GM12878 (cell line): ENCODE results near the gene PRKG1. TPM values are rescaled to one million over a fixed set of nuclear protein-coding genes. Genes with fewer than 3 reads are reported as not detected.

Experiments used
- ATAC-seq: fragments of 200-7000 bp; cut with Tn5 transposase; 3 replicates; pipeline ENCODE4 v1.9.1; 2020; ENCODE audit warnings: mild to moderate bottlenecking, moderate library complexity
- BruUV-seq: library from RNA; stranded (reverse); fragments of 400-500 nt; replicated peaks from 2 replicates; lab custom pipeline; 2021; lab: Mats Ljungman, UMichigan
- CTCF ChIA-PET: fragments of 300-600 bp; sonication (Branson Sonifier 250); formaldehyde crosslinking; extraction: SDS; loops from one replicate; lab custom pipeline; 2021; ENCODE audit warnings: inconsistent platforms; lab: Yijun Ruan, JAX
- POLR2A ChIA-PET: fragments of 350-600 bp; formaldehyde crosslinking; extraction: SDS; loops from one replicate; lab custom pipeline; 2021; ENCODE audit warnings: inconsistent platforms; lab: Charles Lee
- RAD21 ChIA-PET: fragments of 300-600 bp; sonication (Branson Sonifier 250); formaldehyde crosslinking; loops from one replicate; lab custom pipeline; 2023; ENCODE audit warnings: antibody characterized with exemption; ENCODE audit not compliant: unreplicated experiment; lab: Charles Lee
- SMC1A ChIA-PET: fragments of 300-600 bp; sonication (Branson Sonifier 250); formaldehyde crosslinking; loops from one replicate; lab custom pipeline; 2023; ENCODE audit not compliant: unreplicated experiment, uncharacterized antibody; lab: Charles Lee
- DNase-seq: peaks from one replicate; pipeline ENCODE4 v3.0.0-alpha.2; 2011; ENCODE audit warnings: low read depth, low spot score
- FAIRE-seq: peaks from 3 replicates; lab custom pipeline; 2011; peaks lifted over from hg19 to GRCh38; lab: Jason Lieb, UNC
- H2AFZ ChIP-seq: 2 replicates; pipeline ENCODE4 v1.6.0; 2011; ENCODE audit warnings: low read depth, low read length, control low read depth; ENCODE audit not compliant: control insufficient read depth
- H3K27ac ChIP-seq: 2 replicates; pipeline ENCODE4 v1.5.1; 2011; ENCODE audit warnings: control low read depth; ENCODE audit not compliant: control insufficient read depth, insufficient read depth
- H3K27me3 ChIP-seq, 2 experiments: replicated peaks in 1 of 2; 2 replicates each; pipeline versions ENCODE4 v1.6.0 to v1.6.1; 2011; ENCODE audit warnings: low read length in 1 of 2; ENCODE audit not compliant: control insufficient read depth in 2 of 2, insufficient read depth in 2 of 2
- H3K36me3 ChIP-seq, 2 experiments: 2 replicates each; pipeline ENCODE4 v1.5.1; 2011; ENCODE audit warnings: low read length in 1 of 2; ENCODE audit not compliant: control insufficient read depth in 2 of 2, insufficient read depth in 2 of 2
- H3K4me1 ChIP-seq: 2 replicates; pipeline ENCODE4 v1.6.1; 2011; ENCODE audit warnings: mild to moderate bottlenecking, low read length, moderate library complexity, mixed read lengths; ENCODE audit not compliant: control insufficient read depth, insufficient read depth
- H3K4me2 ChIP-seq: 2 replicates; pipeline ENCODE4 v1.6.0; 2011; ENCODE audit warnings: control low read depth; ENCODE audit not compliant: control insufficient read depth, insufficient read depth
- H3K4me3 ChIP-seq: fragments of 200-600 bp; sonication (generic); 2 replicates; pipeline ENCODE4 v1.5.1; 2016
- H3K79me2 ChIP-seq: 2 replicates; pipeline ENCODE4 v1.6.0; 2011; ENCODE audit warnings: low read length; ENCODE audit not compliant: control insufficient read depth, insufficient read depth
- H3K9ac ChIP-seq: 2 replicates; pipeline ENCODE4 v1.8.0; 2011; ENCODE audit warnings: low read length, control low read depth, mixed read lengths; ENCODE audit not compliant: control insufficient read depth, insufficient read depth
- H3K9me3 ChIP-seq: replicated peaks from 3 replicates; pipeline ENCODE4 v1.5.1; 2011; ENCODE audit warnings: mild to moderate bottlenecking, low read length; ENCODE audit not compliant: control insufficient read depth, insufficient read depth
- H4K20me1 ChIP-seq: 2 replicates; pipeline ENCODE4 v1.6.0; 2011; ENCODE audit not compliant: control insufficient read depth, insufficient read depth
- CHD4 ChIP-seq: fragments of 200-600 bp; sonication (generic); IDR thresholded peaks from 2 replicates; pipeline ENCODE4 v1.6.1; 2016; ENCODE audit warnings: mild to moderate bottlenecking
- MEF2A ChIP-seq: IDR thresholded peaks from 2 replicates; pipeline ENCODE4 v1.6.1; 2011; ENCODE audit warnings: low read depth, mild to moderate bottlenecking, low read length, moderate library complexity; ENCODE audit not compliant: insufficient read depth
- RB1 ChIP-seq: fragments of 450-650 bp; formaldehyde crosslinking; IDR thresholded peaks from 2 replicates; pipeline ENCODE4 v1.6.1; 2017; ENCODE audit warnings: mild to moderate bottlenecking, borderline replicate concordance
- WGBS: methylation state at CpG from one replicate; pipeline ENCODE4 v1.1.6; 2016; ENCODE audit warnings: low lambda C conversion rate; ENCODE audit not compliant: insufficient replicate concordance, insufficient coverage; ENCODE audit errors: missing lambda C conversion rate; 5-methylcytosine and 5-hydroxymethylcytosine counted together
- in situ Hi-C: fragments of 300-500 bp; cut with MboI; formaldehyde crosslinking; loops from 9 replicates; pipeline ENCODE4 v1.14.3; 2018; ENCODE audit warnings: mixed read lengths
- intact Hi-C: fragments of 100-400 bp; cut with micrococcal nuclease; formaldehyde crosslinking; loops from one replicate; pipeline ENCODE4 v1.14.2; 2022; ENCODE audit not compliant: unreplicated experiment
- polyA plus RNA-seq, 11 experiments: library from polyadenylated mRNA; depleted of rRNA in 4 of 11; unstranded in 6 of 11; stranded (reverse) in 5 of 11; fragments of >200 nt; fragmentation: Nextera tagmentation in 4 of 11; fragmentation: Illumina TruSeq in 1 of 11; extraction: Ambion mirVana in 4 of 11; extraction: Trizol in 1 of 11; gene quantifications; 1 replicate in 1 of 11; 2 replicates in 10 of 11; pipeline versions ENCODE4 v1.2.1 to v1.2.3, GENCODE V29; 2011 to 2016; ENCODE audit warnings: inconsistent platforms in 2 of 11, missing spikeins in 2 of 11, low read depth in 1 of 11
- total RNA-seq, 4 experiments: library from RNA; depleted of rRNA in 3 of 4; stranded (reverse); fragments of >200 nt in 3 of 4; fragmentation: Illumina TruSeq in 1 of 4; extraction: Trizol in 1 of 4; gene quantifications; 2 replicates each; pipeline versions ENCODE4 v1.2.1 to v1.2.3, GENCODE V29; 2013 to 2021

The PRKG1 gene
- total and polyA plus RNA-seq, 10 of the 15 experiments (the other 5 are each of a cell fraction or from before 2014, with no cell fraction given): 0.04 to 0.05 TPM; not detected in 8

GRCh38 chr10:51363415-51363814 lies 289.1 kb downstream of the PRKG1 start:
- no peak overlapping the region for H3K4me3 ChIP-seq
- no peak; the same call in 2 of the 3 replicates for ATAC-seq
- in situ Hi-C loops (no loop called here), intact Hi-C loops (no loop called here)
- ChIA-PET RAD21 (interaction anchor here (0.7 kb wide), 1 partner anchor 264 kb away, joined by 3 read pairs; no protein-coding TSS in a partner anchor), SMC1A (interaction anchor here (1.3 kb wide), 1 partner anchor 901 kb away, joined by 3 read pairs; no protein-coding TSS in a partner anchor)
- no peaks in the 10 kb centered on the region for H3K4me1 ChIP-seq
- WGBS: 16% methylated on average over 4 of the region's 4 CpGs
- no peak for TF ChIP-seq CHD4
- TF ChIP-seq, all 136 proteins: peak for 0
- no peaks in the 10 kb centered on the region for H3K9me3 ChIP-seq
- H3K79me2 ChIP-seq: no peaks in the 10 kb centered on the region
- no peaks in the 10 kb centered on the region for H3K36me3 ChIP-seq
- H3K4me2 ChIP-seq: no peak overlapping the region
- ChIA-PET POLR2A (no interaction called here), CTCF (interaction anchor here (1.0 to 1.9 kb wide), 2 partner anchors 26 to 65 kb away, joined by 4 to 7 read pairs; no protein-coding TSS in a partner anchor)
- H2AFZ ChIP-seq: no peak overlapping the region
- no peak overlapping the region for H3K9ac ChIP-seq
- H3K27me3 ChIP-seq: no peaks in the 10 kb centered on the region
- DNase-seq (no peak), FAIRE-seq (no peak)
- no peaks in the 10 kb centered on the region for H4K20me1 ChIP-seq
- no peak overlapping the region for H3K27ac ChIP-seq
- no TSS peak for BruUV-seq

- no TSS peak for BruUV-seq
- TF ChIP-seq MEF2A (no peak), RB1 (no peak)
- ChIA-PET SMC1A (no interaction called here), CTCF (interaction anchor here (1.9 kb wide), 1 partner anchor 25 kb away, joined by 7 read pairs; no protein-coding TSS in a partner anchor), RAD21 (interaction anchor here (1.3 kb wide), 1 partner anchor 25 kb away, joined by 3 read pairs; no protein-coding TSS in a partner anchor), POLR2A (interaction anchor here (0.6 kb wide), 1 partner anchor 17 kb away, joined by 4 read pairs; no protein-coding TSS in a partner anchor)
- H3K4me1 ChIP-seq: no peaks in the 10 kb centered on the region
- intact Hi-C loops (no loop called here), in situ Hi-C loops (no loop called here)
- H3K4me2 ChIP-seq: no peak overlapping the region
- H2AFZ ChIP-seq: no peak overlapping the region
- FAIRE-seq (no peak), DNase-seq (no peak), ATAC-seq (no peak)
- WGBS: 17% methylated on average over 2 of the region's 2 CpGs
- no peaks in the 10 kb centered on the region for H3K36me3 ChIP-seq
- no peaks in the 10 kb centered on the region for H3K27me3 ChIP-seq
- H3K79me2 ChIP-seq: no peaks in the 10 kb centered on the region
- H4K20me1 ChIP-seq: no peaks in the 10 kb centered on the region
- no peak overlapping the region for H3K27ac ChIP-seq
- H3K9ac ChIP-seq: no peak overlapping the region
- no peaks in the 10 kb centered on the region for H3K9me3 ChIP-seq
- no peak overlapping the region for H3K4me3 ChIP-seq
These were observed 290.4 kb downstream of the PRKG1 start for GRCh38 chr10:51364674-51365073.
